GM19324 (cell line): ENCODE measurements around the gene RPL32.
"Not testable (repeated sequence)": the region's sequence is repeated elsewhere in the genome, so short reads cannot be mapped to it uniquely, and the experiment has no call there.

Source experiments
- ATAC-seq: cut with Tn5 transposase; IDR thresholded peaks from one replicate; pipeline ENCODE4 v1.9.1; 2021; ENCODE audit warnings: mild to moderate bottlenecking, moderate library complexity; ENCODE audit not compliant: unreplicated experiment, low FRiP score

Gene RPL32

DNA sequence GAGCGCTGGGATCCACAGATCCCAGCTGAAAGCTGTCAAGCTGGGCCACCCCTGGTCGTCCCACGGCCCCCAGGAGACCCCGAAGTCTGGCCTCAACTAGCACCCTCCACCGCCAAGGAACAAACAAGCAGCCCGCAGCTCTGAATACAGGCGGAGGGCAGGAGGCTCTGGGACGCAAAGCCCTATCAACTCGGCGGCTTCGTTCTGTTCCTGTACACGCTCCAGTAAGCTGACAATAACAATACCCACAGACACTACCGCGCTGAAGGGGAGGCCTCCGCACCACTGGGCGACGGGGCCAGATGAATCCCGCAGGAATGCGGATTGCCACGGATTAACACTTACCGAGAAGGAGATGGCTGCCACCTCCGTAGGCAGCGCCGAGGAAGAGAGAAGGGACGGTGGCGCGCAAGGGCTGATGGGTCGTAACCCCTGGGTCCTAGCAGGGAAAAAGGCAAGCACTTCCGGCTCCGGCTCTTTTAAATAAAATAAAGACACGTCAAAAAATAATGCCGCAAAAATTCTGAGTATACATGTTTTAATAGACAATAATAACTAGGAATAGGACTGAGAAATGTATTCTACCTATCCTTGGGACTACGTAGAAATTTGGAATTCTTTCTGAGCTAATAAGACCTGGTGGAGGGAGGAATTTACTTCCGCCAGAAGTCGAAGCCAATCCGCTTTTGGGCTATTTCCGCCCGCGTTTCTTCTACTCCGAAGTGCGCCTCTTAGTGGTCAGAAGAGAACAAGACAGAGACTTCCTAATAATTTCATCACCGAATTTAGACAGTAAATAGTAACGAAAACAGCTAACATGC is at the start of gene RPL32:
TSS of gene RPL32 (minus strand) at position 417 of the 821 bp plus-strand sequence. CDS start 1,328 bp downstream, outside the sequence.
- ATAC-seq: peak; percentile 79

DNA sequence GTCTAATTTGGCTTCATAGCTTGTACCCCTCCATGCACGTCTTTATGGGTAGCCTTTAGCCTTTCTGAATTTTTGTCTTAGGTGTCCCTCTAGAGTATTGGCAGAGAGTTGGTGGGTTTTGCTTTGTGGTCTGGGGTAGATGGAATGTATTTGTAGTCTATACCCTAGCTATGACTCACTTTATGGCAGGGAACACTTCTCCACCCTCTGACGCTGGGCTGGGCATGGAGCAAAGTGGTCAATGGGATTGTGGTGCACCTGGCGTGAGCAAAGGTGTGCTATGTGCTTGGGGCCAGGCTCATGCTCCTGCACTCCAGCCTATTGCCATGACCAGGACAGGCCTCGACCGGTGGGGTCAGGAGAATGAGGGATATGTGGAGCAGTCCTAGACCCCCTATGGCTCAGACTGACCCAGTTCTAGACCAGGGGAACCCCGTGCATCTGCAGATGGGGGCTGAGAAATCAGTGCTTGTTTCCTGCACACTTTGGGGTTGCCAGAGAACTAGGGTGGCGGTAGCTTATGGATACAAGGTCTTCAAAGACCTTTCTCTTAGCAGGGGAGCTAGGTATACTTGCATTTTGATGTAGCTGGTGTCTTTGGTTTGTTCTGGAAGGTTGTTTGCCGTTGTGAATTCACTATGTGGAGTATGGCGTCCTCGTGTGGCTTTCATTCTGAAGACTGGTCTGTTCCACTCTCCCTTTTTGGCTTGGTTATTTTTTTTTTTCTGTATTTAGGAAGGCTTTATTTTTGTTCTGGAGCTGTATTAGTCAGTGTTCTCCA is 49.4 kb upstream of the RPL32 start:
- ATAC-seq: no peak

DNA sequence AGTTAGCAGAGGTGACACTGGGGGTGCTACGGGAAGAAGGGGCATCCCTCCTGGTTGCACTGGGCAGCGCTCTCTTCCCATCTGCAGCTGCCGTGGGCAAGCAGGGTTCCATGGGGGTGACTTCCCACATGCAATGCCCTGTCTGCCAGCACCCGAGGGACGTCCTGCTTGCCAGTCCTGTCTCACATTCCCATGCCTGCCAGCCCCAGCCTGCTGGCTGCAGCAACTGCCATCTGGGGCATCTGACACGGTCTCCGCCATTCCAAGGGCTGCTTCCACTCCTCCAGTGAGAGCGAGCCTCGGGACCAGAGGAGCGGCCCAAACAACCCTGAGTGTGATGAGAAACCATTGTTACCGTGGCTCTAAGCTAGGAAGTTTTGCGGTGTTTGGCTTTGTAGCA is 45.4 kb upstream of the RPL32 start:
- no peak for ATAC-seq

DNA sequence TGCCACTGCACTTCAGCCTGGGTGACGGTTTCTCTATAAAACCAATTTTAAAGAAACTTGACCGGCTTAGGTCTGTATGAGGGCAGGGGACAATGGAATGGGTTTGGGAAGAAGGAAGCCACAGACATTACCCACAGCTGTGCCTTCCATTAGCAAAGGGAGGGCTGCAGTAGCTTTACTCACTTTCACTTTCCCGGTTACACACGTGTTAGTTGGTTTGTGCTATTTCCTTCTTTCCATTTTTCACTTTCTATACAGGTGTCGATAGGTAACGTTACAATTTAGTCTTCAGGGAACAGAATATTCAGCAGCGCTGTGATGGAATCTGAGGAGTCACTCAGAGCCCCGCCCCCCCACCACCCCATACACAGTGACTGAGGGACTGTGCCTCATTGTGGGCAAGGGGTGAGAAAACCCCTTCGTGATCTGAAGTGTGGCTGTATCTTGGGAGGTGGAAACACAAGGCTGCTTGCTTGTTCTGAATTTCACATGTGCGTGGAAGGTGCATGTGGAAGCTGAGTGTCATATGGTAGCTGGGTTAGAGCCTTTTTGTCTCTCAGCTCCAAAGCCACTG is 44.8 kb upstream of the RPL32 start:
- ATAC-seq: no peak

DNA sequence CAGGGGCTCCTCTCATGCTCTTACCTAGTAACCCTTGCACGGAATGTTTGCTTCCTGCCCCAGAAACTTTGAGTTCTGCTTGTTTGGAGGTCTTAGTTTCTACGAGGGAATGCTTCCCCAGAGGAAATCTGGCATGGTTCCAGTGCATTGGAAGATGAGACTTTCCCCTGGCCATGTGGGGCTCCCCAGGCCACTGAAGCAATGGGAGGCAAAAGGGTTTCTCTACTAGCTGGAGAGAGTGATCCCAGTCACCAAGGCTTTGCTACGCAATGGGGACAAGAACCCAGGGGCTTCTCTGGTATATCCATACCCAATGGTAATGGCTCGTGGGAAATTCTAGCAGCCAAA is 44.2 kb upstream of the RPL32 start:
- no peak for ATAC-seq

DNA sequence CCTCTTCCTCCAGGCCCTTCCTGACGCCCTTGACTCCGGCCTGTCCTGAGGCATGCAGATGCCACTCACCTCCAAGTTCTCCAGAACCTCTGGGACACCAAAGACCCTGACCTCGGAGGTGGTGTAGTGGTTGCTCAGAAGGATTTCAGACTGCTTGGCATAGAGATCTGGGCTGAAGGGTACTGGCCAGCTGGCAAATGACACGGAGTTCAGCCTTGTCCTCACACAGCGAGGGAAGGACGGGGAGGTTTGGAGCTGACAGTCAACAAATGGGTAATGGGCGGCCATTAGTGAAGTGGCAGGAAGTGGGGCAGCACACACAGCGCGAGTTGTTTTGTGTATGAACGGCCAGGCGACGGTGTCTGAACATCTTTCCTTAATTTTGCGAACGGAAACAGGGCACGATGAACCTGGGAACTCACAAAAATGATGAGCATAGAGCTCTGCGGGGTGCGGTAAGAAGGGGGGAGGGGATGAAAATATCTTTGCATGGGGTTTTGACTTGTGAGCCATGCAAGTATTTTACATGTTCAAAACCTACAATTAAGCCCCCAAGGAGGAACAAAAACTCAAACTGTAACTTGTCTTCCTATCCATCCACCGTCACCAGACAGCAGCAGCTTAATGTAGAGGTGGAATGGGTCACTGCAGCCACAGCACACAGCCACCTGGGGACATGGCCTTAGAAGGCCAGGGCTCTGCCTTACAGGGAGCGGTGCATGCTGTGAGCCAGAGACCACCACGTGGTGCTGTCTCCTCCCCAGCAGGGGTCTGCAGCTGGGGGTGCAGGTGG is 43.6 kb upstream of the RPL32 start:
- no peak for ATAC-seq

DNA sequence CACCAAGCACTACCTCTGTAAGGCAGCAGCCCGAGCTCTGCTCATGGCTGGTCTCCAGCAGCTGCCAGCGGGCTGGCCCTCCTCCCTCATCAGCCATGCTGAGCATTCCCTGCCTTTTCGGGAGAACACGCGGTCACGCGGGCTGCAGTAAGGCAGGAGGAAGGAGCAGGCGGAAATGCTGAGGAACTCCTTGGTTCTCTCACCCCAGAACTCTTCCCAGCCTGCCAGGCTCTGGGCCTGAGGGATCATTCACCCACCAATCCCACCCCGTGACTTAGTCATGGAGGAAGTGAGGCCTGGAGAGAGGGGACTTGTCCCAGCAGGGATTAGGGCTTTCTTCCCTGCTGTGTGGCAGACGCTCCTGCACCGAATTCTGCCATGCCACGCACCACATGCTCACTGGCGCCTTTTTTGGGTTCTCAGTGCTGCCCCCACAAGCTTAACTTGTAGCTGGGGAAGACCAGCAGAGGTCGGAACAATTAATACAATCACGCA is 42.9 kb upstream of the RPL32 start:
- no peak for ATAC-seq

DNA sequence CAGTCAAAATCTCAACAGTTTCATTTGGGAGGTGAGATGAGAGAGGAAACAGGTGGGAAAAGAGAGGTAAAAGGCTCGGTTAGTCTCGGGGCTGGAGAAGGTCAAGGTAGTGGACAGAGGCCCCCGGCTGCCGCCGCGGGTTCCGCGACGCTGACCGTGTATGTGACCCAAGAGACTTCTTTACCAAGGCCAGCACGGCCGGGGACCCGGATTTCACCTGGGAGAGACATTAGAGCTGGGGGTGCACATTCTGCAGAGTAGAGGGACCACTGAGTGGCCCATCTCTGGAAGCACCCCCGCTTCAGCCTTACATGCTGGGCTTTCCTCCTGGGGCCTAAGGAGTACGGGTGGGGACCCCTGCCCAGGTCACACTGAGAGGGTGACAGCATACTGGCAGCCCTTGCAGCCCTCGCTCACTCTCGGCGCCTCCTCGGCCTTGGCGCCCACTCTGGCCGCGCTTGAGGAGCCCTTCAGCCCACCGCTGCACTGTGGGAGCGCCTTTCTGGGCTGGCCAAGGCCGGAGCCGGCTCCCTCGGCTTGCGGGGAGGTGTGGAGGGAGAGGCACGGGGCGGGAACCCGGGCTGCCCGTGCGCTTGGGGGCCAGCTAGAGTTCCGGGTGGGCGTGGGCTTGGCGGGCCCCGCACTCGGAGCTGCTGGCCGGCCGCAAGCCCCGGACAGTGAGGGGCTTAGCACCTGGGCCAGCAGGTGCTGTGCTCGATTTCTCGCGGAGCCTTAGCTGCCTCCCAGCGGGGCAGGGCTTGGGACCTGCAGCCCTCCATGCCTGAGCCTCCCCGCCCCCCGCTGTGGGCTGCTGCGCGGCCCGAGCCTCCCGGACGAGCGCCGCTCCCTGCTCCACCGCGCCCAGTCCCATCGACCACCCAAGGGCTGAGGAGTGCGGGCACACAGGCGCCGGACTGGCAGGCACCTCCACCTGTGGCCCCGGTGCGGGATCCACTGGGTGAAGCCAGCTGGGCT is 41.3 kb upstream of the RPL32 start:
- no peak for ATAC-seq

DNA sequence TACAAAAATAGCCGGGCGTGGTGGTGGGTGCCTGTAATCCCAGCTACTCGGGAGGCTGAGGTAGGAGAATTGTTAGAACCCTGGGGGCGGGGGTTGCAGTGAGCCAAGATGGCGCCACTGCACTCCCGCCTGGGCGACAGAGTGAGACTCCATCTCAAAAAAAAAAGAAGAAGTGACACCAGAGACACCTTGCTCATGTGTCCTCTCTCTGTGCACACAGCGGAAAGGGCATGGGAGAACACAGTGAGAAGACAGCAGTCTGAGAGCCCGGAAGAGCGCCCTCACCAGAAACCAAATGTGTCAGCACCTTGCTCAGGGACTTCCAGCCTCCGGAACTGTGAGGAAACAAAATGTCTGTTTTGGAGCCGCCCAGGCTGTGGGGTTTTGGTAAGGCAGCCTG is 40.5 kb upstream of the RPL32 start:
- ATAC-seq: peak; percentile 43

DNA sequence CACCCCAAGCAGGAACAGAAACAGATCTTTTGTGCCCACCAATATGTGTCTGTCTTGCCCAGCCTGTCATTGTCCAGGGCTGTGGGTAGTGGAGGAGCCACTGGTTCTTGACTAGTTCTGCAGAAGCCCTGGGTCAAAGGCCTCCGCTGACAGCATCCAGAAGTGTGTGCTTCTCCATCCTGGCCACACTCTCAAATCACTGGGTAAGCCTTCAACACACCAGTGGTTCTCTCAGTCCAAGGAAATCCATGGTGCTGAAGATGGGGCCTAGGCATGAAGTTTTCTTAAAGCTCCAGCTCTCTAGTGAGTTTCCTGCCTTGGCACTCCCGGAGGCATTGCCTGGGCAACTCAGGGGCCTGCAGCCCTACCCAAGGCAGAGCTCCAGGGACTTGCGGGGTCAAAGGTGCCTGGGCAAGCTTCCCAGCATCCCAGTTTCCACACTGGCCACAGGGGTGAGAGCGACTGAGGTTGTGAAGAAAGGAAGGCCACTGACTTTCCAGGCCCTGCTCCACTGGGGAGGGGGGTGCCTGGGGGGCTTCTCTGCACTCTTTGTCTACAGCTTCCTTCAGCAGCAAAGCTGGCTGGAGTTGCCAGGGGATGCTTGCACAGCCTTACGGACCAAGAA is 37.9 kb upstream of the RPL32 start:
- no peak for ATAC-seq

DNA sequence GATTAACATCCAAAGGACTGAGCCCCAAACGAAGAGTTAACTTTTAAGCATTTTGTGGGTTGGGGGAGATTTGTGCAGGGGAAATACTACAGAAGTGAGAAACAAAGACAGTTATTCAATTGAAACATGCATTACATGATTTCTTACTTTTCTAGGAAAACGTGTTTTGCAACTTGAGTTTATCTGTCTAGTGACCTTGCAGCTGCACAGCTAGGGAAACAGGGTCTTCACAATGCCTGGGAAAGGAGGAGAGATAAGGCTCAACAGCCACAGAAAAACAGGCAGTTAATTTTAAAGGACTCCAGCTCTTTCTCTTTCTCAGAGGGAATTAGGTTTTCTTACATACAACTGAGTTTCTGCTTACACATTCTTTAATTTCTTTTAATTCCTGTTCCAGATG is 37.4 kb upstream of the RPL32 start:
- ATAC-seq: not testable (repeated sequence)

DNA sequence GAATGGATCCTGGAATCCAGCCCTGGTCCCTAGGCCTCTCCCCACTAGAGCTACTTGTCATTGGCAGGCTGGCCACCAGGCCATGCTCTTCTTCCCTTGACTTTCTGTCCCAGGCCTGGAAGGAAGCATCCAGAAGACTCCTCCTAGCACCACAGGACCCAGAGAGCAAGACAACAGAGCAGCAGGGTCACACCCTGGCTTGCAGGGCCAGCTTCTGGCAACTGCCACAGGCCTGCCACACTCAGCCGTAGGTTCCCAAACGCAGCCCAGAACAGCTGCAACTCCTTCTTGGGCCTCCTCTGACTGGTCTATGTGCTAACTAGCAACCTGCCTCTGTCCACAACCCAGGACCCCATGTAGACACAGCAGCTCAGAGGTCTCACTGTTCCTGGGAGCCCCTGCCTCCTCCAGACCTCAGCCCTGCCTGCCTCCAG is 36.8 kb upstream of the RPL32 start:
- no peak for ATAC-seq

DNA sequence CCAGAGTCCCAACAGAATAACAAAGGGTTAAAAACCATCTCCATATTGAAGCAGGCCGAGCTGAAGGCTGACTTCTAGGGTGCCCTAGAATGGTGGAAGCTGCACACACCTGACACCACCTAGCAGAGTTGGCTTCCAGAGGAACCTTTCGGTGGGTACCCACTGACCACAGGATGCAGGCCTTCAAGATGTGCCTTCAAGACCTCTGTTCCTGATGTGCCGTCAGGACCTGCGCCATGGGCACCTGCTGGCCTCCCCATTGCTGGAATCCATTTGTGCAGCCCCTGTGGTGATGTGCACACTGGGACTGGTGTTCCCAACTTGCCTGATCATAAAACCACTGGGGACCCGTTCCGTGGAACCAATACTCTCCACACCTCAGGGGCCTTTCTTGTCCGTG is 35.7 kb upstream of the RPL32 start:
- ATAC-seq: no peak

DNA sequence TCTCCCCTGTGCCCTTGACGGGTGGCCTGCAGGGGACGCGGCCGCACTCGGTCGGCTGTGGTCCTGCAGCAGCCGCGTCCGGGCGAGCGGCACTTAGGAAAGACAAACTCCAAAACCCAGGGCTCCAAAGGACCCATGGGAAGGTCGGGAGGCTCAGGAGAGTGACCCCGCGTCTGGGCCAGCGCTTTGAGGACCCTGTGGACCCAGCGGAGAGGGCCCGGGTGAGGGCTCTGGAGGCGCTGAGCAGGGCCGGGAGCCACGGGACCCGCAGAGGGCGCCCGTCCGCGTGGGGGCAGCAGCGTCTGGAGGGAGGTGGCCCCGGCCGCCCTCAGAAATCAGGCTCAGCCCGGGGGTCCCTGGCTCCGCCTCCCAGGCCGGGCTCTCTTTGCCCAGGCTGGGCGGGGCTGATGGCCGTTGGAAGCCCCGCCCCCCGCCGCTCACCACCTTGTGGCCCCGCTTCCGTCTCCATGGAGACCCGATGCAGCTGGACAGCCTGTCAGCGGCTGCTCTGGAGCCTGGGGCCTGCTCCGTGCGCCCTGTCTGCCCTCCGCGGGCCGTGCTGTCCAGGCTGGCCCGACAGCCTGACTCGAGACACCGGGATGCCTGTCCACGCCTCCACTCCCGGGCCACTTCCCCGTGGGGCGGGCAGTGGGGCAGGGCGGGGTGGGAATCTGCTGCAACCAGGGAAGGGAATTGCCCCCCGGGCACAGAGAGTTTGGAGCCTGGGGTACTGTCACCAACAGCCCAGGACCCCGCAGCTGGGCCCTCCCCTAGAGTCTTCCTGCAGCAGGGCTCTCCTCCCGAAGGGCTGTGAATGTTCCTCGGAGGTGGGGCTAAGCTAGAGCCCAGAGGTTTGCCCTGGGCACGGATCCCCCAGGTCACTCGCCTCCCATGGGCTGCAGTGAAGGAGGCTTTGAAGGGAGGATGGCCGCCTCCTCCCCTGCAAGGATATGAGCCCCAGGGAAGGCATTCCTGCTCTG is 34.8 kb upstream of the RPL32 start:
- no peak for ATAC-seq

DNA sequence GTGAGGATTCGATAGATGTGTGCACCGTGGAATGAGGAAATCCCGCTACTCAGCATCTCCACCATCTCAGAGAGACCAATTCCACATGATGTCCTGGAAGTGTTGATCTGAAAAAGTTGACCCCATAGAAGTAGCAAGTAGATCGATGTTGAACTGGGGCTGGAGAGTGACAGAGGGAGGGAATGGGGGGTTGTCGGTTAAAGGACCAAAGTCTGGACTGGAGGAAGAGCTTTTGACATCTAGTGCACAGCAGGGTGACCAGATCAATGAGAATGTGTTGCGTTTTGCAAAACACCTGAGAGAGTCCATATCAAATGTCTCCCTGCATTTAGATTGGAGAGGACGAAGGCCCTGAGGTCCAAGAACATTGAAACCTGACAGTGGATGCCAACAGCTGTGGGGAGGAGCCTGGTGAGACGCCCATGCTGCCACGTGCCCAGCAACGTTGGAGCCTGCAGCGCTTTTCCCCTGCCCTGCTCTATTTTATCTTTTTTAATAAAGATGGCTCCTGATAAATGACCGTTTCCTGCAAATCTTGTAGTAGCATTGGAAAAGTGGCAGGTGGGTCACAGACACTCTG is 30.1 kb upstream of the RPL32 start:
- ATAC-seq: no peak

DNA sequence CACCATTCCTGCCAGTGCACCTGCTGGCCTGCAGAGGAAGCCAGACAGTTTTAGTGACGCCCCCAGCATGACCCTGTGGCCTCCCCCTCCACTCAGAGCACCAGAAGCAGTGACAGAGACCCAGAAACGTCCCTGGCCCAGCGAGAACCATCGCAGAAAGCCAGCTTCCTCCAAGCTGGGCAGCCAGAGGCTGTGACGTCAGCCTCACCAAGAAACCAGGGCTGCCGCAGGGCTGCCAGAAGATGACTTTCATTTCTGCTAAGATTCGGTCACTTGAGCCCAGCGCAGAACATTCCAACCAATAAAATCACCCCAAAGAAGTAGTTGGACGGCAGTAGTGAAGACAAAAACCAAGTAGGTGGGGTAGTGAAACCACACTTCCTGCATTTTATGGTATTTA is 29.6 kb upstream of the RPL32 start:
- no peak for ATAC-seq

DNA sequence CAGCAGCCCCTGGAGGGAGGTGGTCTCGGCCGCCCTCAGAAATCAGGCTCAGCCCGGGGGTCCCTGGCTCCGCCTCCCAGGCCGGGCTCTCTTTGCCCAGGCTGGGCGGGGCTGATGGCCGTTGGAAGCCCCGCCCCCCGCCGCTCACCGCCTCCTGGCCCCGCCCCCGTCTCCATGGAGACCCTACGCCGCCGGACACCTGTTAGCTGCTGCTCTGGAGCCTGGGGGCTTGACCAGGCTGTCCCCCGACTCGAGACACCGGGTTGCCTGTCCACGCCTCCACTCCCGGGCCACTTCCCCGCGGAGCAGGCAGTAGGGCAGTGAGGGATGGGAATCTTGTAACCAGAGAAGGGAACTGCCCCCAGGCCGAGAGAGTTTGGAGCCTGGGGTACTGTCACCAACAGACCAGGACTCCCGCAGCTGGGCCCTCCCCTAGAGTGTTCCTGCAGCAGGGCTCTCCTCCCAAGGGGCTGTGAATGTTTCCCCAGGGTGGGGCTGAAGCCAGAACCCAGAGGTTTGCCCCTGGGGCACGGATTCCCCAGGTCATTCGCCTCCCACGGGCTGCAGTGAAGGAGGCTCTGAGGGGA is 27.8 kb upstream of the RPL32 start:
- peak; percentile 41 for ATAC-seq
